ENCODE data around the gene MRPL2.

The MRPL2 gene

DNA sequence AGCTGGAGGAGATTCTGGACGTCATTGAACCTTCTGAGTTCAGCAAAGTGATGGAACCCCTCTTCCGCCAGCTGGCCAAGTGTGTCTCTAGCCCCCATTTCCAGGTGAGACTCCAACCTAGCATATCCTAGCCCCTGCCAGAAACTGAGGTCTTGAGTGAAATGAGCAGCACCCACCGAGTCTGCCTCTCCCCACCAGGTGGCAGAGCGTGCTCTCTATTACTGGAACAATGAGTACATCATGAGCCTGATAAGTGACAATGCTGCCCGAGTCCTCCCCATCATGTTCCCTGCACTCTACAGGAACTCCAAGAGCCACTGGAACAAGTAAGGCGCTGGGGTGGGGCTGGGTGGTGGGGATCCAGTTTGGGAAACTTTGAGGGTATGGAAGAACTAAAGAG, 50.1 kb downstream of the MRPL2 start:
- DNase-seq (ENCODE audit: low read depth), result no peak
- TF ChIP-seq, protein P1, sequence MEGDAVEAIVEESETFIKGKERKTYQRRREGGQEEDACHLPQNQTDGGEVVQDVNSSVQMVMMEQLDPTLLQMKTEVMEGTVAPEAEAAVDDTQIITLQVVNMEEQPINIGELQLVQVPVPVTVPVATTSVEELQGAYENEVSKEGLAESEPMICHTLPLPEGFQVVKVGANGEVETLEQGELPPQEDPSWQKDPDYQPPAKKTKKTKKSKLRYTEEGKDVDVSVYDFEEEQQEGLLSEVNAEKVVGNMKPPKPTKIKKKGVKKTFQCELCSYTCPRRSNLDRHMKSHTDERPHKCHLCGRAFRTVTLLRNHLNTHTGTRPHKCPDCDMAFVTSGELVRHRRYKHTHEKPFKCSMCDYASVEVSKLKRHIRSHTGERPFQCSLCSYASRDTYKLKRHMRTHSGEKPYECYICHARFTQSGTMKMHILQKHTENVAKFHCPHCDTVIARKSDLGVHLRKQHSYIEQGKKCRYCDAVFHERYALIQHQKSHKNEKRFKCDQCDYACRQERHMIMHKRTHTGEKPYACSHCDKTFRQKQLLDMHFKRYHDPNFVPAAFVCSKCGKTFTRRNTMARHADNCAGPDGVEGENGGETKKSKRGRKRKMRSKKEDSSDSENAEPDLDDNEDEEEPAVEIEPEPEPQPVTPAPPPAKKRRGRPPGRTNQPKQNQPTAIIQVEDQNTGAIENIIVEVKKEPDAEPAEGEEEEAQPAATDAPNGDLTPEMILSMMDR (IDR thresholded peaks at IDR 0.05; ENCODE audit: control insufficient read depth, insufficient read depth, low read depth, low read length, missing control alignments), result peak; percentile 42
- no peak overlapping the region for H3K4me3 ChIP-seq (ENCODE audit: control insufficient read depth, low read depth, low read length)

DNA sequence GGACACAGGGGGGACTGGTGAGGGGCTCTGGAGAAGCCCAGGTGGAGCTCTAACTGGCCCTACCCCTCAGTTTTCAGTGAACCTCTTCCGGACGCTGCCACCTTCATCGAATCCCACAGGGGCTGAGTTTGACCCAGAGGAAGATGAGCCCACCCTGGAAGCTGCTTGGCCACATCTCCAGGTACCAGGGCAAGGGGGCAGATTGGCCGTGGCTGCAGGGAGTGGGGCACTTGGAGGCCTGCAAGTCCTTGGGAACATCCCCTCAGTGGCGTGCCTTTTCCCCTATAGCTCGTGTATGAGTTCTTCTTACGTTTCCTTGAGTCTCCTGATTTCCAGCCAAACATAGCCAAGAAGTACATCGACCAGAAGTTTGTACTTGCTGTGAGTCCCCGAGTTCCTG, 52.1 kb downstream of the MRPL2 start:
- no peak for DNase-seq (ENCODE audit: low read depth)
- no peak overlapping the region for H3K4me3 ChIP-seq (ENCODE audit: control insufficient read depth, low read depth, low read length)
- TF ChIP-seq, protein P1 (IDR thresholded peaks at IDR 0.05; ENCODE audit: control insufficient read depth, insufficient read depth, low read depth, low read length, missing control alignments), result no peak

DNA sequence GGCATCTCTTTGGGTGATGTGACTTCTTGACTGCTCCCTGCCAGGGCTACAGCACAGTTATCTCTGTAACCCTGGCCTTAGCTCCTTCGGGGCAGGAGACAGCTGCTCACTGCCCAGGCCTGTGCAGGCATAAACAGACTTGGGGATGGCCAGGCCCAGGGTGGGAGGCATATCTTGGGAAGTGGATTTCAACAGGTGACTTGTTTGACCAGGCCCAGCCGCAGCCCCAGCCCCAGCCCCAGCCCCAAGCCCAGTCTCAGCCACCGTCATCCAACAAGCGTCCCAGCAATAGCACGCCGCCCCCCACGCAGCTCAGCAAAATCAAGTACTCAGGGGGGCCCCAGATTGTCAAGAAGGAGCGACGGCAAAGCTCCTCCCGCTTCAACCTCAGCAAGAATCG, 53.0 kb downstream of the MRPL2 start:
- no peak for DNase-seq (ENCODE audit: low read depth)
- no peak overlapping the region for H3K4me3 ChIP-seq (ENCODE audit: control insufficient read depth, low read depth, low read length)
- TF ChIP-seq, protein P1 (IDR thresholded peaks at IDR 0.05; ENCODE audit: control insufficient read depth, insufficient read depth, low read depth, low read length, missing control alignments), result no peak

DNA sequence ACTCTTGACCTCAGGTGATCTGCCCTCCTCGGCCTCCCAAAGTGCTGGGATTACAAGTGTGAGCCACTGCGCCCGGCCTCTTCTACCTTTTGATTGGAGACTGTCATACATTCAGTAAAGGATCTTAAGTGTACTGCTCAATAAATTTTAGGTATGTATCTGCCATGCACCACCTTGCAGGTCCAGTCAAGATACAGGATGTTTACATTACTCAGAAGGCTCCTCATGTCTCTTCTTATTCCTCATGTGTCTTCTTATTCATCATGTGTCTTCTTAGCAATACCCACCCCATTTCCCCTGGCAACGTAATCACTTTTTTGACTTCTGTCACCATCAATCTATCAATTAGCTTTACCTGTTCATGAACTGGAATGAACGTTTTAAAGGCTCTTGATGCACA, 53.4 kb downstream of the MRPL2 start:
- TF ChIP-seq, protein P1 (IDR thresholded peaks at IDR 0.05; ENCODE audit: control insufficient read depth, insufficient read depth, low read depth, low read length, missing control alignments), result no peak
- DNase-seq (ENCODE audit: low read depth), result no peak
- H3K4me3 ChIP-seq (ENCODE audit: control insufficient read depth, low read depth, low read length), result no peak overlapping the region

Data from AG09309 (cell line).